NCI-H1105 (cell line): ENCODE data around the gene SLC16A10.
A peak's percentile ranks its signal among the peaks of the same experiment; 100 is the strongest.
"Not testable (repeated sequence)": the region's sequence is repeated elsewhere in the genome, so short reads cannot be mapped to it uniquely, and the experiment has no call there.

Source experiments
- DNase-seq: peaks from one replicate; lab custom pipeline; 2025; lab: John Stamatoyannopoulos, UW

Gene SLC16A10

GRCh38 chr6:111087106-111087835 is at the start of gene SLC16A10:
TSS of gene SLC16A10 (plus strand) at chr6:111087503. CDS start at chr6:111087753, 250 bp downstream.
- peak; percentile 91 for DNase-seq

GRCh38 chr6:111038534-111039252 is 48.6 kb upstream of the SLC16A10 start:
- DNase-seq: no peak

DNA sequence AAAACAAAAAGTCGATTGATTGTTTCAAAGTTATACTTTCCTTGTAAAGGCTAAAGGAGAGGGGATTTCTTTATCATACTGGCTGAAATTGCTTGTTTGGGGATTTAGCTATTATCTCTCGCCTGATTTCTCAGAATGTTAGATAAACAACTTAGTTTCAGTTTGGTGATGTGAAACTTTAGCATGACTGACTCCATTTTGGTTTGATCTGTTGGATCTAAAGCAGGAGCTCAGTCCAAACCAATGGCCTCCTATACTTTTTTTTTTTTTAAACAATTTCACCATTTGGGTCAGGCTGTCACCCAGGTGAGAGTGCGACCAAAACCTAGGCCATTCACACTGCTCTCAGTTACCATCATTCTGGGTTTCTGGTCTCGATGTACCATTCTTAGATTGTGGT is 45.4 kb upstream of the SLC16A10 start:
- no peak for DNase-seq

DNA sequence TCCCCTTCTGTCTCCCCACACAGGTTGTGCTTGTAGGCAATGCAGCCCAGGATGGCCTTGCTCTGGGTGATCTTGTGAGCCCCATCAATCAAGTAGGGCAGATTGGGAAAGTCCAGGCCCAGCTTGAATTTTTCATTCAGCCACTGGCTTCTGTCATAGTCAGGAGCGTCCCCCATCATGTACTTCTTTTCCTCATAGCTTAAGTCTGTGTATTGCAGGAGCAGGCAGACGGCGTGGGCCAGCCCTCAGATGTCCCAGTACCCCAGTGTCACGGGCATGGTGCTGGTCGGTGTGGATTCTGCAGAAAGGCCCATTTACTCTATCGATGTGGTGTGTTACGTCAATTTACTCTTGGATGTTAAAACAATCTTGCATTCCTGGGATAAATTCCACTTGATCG is 40.1 kb upstream of the SLC16A10 start:
- no peak for DNase-seq

DNA sequence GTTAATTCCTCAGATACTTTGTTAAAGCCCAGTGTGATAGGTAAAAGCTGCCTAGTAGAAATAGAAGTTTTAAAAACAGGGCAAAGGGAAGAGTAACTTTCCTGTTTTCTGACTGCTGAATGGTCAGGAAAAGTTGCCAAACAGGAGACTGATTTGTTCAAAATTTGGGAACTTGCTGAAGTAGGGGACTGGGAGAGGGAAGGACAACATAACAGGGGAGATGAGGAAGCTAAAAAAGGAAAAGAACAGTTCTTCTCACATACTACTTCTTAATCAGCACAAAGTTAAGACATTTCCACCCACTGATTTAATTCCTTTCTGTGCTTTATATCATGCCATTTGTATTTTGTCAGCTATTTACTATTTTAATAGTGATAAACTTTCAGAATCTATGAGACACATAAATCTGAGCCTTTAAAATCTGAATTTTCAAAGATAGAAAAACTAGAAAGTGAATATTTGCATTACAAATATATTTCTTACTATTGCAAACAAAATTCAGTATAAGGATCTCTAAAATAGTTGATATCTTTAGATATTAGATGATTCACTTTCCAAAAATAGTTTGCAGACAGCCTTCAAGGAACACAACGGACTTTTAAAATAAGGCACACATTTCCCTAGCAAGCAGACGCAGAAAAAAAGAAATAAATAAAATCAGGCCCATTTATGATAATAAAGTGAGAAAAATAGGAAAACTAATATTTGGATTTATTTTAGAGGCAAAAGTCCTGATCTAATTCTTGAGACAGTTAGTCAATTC is 36.9 kb upstream of the SLC16A10 start:
- DNase-seq: no peak

GRCh38 chr6:111052171-111052570 is 35.1 kb upstream of the SLC16A10 start:
- DNase-seq: no peak

GRCh38 chr6:111057074-111057752 is 30.1 kb upstream of the SLC16A10 start:
- DNase-seq: peak; percentile 39

GRCh38 chr6:111061508-111061907 is 25.8 kb upstream of the SLC16A10 start:
- no peak for DNase-seq

DNA sequence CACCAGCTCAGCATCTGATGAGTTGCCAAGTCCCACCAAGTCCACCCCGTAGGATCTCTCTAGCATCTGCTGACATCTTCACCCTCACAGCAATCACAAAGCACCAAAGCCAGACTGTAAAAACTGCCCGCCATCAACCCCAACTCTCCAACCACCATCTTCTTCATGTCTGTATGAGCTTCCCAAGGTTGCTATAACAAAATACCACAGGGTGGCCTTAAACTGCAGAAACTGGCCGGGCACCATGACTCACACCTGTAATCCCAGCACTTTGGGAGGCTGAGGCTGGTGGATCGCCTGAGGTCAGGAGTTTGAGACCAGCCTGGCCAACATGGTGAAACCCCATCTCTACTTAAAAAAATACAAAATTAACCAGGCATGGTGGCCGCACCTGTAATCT is 25.3 kb upstream of the SLC16A10 start:
- not testable (repeated sequence) for DNase-seq

- DNase-seq: not testable (repeated sequence)
Measured at GRCh38 chr6:111062860-111063259, 24.4 kb upstream of the SLC16A10 start.

GRCh38 chr6:111068109-111068865 is 19.0 kb upstream of the SLC16A10 start:
- no peak for DNase-seq

- no peak for DNase-seq
Measured at GRCh38 chr6:111068866-111069234, 18.5 kb upstream of the SLC16A10 start.

GRCh38 chr6:111069382-111070104 is 17.8 kb upstream of the SLC16A10 start:
- DNase-seq: no peak

- no peak for DNase-seq
Measured at GRCh38 chr6:111070105-111071005, 16.9 kb upstream of the SLC16A10 start.

DNA sequence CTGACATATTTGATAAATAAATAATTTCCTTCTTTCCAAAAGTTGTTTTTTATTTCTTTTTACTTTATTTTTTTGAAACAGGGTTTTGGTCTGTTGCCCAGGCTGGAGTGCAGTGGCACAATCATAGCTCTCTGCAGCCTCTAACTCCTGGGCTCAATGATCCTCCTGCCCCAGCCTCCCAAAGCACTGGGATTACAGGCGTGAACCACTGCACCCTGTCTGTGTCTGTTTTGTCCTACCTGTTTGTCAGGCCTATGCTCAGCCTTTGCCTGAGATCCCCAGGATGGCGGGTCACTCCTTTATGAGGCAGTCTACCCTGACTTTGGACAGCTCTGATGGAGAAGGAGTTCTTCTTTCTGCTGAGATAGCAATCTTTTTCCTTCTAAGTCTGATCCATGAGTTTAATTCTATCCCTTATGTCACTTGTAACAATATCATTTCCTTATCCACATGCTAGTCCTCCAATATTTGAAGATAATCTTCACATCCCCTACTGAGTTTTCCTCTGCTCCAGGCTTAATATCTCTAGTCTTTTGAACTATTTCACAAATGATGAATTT is 14.4 kb upstream of the SLC16A10 start:
- no peak for DNase-seq

DNA sequence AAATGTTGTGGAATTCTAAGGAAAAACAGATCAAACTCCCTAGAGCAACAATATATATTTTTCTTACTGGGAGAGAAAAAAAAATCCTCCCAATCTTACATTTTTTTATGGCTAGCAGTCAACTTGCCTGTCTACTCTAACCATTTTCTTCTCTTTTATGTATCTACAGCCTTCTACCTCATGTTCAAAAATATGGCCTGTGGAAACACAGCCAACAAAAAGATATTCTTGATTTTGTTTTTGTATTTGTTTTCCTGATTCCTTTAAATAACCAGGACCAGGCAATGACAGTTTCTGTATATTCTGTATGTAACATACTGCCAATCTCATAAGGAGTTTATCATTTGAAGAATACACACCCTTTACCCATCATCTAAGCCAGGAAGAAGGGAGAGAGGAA is 13.0 kb upstream of the SLC16A10 start:
- DNase-seq: no peak

- DNase-seq: no peak
Measured at GRCh38 chr6:111076024-111076695, 11.1 kb upstream of the SLC16A10 start.

DNA sequence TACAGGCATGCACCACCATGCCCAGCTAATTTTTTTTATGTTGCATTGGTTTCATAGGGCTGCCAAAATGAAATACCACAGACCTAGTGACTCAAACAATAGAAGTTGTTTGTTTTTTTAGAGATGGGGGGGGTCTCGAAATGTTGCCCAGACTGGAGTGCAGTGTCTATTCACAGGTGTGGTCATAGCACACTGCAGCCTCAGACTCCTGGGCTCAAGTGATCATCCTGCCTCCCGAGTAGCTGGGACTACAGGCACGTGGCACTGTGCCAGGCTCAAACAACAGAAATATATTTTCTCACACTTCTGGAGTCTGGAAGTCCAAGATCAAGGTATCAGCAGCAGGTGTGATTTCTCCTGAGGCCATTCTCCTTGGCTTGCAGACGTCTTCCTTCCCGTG is 6.6 kb upstream of the SLC16A10 start:
- no peak for DNase-seq

- no peak for DNase-seq
Measured at GRCh38 chr6:111086685-111087084, 618 bp upstream of the SLC16A10 start.
